22Rv1 (cell line): Measurements from ENCODE around the gene PACSIN1.

Experiments
- ZFX ChIP-seq: fragments of 450-650 bp; IDR thresholded peaks from 2 replicates; pipeline ENCODE4 v1.6.1; 2017; ENCODE audit warnings: antibody characterized with exemption, borderline replicate concordance
- TF ChIP-seq, protein P1 (sequence below): fragments of 450-650 bp; IDR thresholded peaks from 2 replicates; pipeline ENCODE4 v1.5.1; 2017; ENCODE audit warnings: mild to moderate bottlenecking

- TF ChIP-seq, protein P1, sequence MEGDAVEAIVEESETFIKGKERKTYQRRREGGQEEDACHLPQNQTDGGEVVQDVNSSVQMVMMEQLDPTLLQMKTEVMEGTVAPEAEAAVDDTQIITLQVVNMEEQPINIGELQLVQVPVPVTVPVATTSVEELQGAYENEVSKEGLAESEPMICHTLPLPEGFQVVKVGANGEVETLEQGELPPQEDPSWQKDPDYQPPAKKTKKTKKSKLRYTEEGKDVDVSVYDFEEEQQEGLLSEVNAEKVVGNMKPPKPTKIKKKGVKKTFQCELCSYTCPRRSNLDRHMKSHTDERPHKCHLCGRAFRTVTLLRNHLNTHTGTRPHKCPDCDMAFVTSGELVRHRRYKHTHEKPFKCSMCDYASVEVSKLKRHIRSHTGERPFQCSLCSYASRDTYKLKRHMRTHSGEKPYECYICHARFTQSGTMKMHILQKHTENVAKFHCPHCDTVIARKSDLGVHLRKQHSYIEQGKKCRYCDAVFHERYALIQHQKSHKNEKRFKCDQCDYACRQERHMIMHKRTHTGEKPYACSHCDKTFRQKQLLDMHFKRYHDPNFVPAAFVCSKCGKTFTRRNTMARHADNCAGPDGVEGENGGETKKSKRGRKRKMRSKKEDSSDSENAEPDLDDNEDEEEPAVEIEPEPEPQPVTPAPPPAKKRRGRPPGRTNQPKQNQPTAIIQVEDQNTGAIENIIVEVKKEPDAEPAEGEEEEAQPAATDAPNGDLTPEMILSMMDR: no peak
- TF ChIP-seq ZFX: no peak
Measured at GRCh38 chr6:34437644-34437970, 28.3 kb upstream of the PACSIN1 start.
